ENCODE results near the gene RSBN1. TPM values are rescaled to one million over a fixed set of nuclear protein-coding genes. Genes with fewer than 3 reads are reported as not detected.

RSBN1 gene
- total RNA-seq, 4 donors from 2014 or later: 15.8 to 24.3 (median 20.1) TPM

DNA sequence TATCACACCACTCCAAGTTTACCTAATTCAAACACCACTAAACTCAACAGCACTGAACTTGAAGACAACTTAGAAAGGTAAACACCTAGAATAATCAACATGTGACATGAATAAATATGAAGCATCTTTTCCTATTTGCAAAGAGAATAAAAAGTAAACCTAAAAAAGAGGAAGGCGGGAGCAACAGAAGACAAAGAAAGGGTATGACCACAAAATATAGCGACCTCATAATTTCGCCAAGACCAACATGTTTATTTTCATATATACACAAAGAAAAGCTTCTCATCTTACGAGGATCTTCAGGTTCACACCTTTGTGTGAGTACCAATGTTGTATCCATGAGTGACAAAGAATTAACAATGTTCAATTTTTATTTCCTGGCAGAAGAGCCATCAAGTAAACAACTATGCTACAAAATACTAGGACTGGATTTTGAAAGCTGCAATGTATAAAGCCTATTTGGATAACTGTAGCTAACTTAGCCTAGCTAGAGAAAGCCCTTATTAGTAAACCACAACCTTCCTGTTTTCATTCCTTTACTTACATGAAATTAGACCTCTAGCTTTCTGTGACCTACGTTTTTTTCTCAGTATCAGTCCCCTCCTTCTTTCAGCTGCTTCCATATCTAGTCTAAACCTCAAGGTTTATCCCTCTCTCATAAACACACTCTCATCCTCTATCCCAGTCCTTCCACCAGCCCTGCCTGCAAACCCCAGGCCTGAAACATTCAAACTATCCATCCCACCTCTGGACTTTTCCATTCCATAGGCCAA, 31.7 kb downstream of the RSBN1 start:
- Histone ChIP-seq H3K9me3 (no peaks in the 10 kb centered on the region), H3K36me3 (peaks cover 12 to 17% (median 14%) of the 10 kb centered on the region in 4 donors), H3K27ac (replicated peaks in 1 of 4) (no peak overlapping the region), H3K4me3 (no peak overlapping the region), H3K27me3 (no peaks in the 10 kb centered on the region), H3K4me1 (peaks cover 38 to 56% (median 51%) of the 10 kb centered on the region in 4 donors)
- intact Hi-C loops (cut with DNase I): no loop called here
- TF ChIP-seq EP300 (IDR thresholded peaks at IDR 0.05) (no peak), POLR2AphosphoS5 (IDR thresholded peaks at IDR 0.05) (no peak), CTCF (IDR thresholded peaks at IDR 0.05) (no peak), POLR2A (IDR thresholded peaks at IDR 0.05; ENCODE audit: low read depth) (no peak)
- WGBS: 77% methylated on average over 5 of the region's 5 CpGs
- no peak for DNase-seq (ENCODE audit: extremely low spot score)

- Histone ChIP-seq H3K27me3 (no peaks in the 10 kb centered on the region), H3K4me1 (peaks cover 37 to 50% (median 46%) of the 10 kb centered on the region in 4 donors), H3K27ac (replicated peaks in 1 of 4) (no peak overlapping the region), H3K4me3 (no peak overlapping the region), H3K36me3 (peaks cover 12 to 26% (median 21%) of the 10 kb centered on the region in 4 donors), H3K9me3 (no peaks in the 10 kb centered on the region)
- 94% methylated on average over 6 of the region's 6 CpGs for WGBS
- TF ChIP-seq CTCF (IDR thresholded peaks at IDR 0.05) (no peak), POLR2A (IDR thresholded peaks at IDR 0.05; ENCODE audit: low read depth) (no peak), EP300 (IDR thresholded peaks at IDR 0.05) (no peak), POLR2AphosphoS5 (IDR thresholded peaks at IDR 0.05) (no peak)
- no peak for DNase-seq (ENCODE audit: extremely low spot score)
- intact Hi-C loops (cut with DNase I): no loop called here
These were observed 32.7 kb downstream of the RSBN1 start for GRCh38 chr1:113779542-113779941.

DNA sequence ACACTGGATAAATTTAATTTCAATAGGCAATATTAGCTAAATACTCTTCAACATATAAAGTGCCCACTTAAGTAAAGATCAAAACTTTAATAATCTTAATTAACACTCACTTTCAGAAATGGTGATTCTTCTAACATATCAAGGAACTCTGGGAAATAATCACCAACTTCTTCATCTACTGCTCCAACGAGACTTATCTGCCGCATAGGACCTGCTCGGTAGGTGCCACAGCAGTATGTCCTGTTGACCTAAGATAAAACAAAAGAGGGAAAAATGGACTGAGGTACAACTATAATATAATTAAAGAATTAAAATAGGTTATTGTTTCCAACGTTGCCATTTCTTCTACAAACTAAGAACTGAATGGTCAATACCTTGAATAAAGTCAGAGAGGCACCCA, 34.7 kb downstream of the RSBN1 start:
- Histone ChIP-seq H3K9me3 (no peaks in the 10 kb centered on the region), H3K27ac (replicated peaks in 1 of 4) (no peak overlapping the region), H3K4me3 (no peak overlapping the region), H3K27me3 (no peaks in the 10 kb centered on the region), H3K4me1 (peaks cover 17 to 31% (median 26%) of the 10 kb centered on the region in 4 donors), H3K36me3 (peaks cover 12 to 40% (median 31%) of the 10 kb centered on the region in 4 donors)
- WGBS: 89% methylated on average over 4 of the region's 4 CpGs
- TF ChIP-seq POLR2A (IDR thresholded peaks at IDR 0.05; ENCODE audit: low read depth): no peak
- TF ChIP-seq CTCF (IDR thresholded peaks at IDR 0.05): no peak
- no peak for TF ChIP-seq POLR2AphosphoS5 (IDR thresholded peaks at IDR 0.05)
- intact Hi-C loops (cut with DNase I): no loop called here
- DNase-seq (ENCODE audit: extremely low spot score): no peak

DNA sequence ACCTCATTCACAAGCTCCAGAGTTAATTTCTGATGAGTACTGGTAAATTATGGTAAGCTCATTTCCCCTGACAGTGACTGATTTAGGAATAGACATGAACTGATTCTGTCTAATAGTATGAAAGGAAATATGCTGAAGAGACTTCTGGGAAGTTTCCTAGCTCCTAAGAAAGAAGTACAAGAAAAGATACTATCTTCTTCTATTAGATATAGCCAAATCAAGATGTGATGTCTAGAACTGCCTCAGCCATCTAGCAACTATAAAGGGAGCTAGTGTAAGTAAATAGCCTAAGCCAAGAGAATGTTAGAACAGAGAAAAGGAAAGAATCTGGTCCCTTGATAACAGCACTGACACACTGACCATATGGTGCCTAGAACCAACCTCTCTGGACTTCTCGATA, 42.2 kb downstream of the RSBN1 start:
- Histone ChIP-seq H3K36me3 (peaks cover 18 to 50% (median 38%) of the 10 kb centered on the region in 4 donors), H3K4me1 (peaks cover 0 to 14% (median 7%) of the 10 kb centered on the region in 4 donors)

More for the DNA sequence above, 42.2 kb downstream of the RSBN1 start:
- no peak overlapping the region for H3K27ac ChIP-seq (replicated peaks in 1 of 4)
- no peak for DNase-seq (ENCODE audit: extremely low spot score)
- intact Hi-C loops (cut with DNase I): no loop called here
- H3K9me3 ChIP-seq: no peaks in the 10 kb centered on the region
- 68% methylated on average over 1 of the region's 1 CpG for WGBS
- no peak overlapping the region for H3K4me3 ChIP-seq
- no peak for TF ChIP-seq POLR2A (IDR thresholded peaks at IDR 0.05; ENCODE audit: low read depth)
- TF ChIP-seq EP300 (IDR thresholded peaks at IDR 0.05): no peak
- no peak for TF ChIP-seq CTCF (IDR thresholded peaks at IDR 0.05)
- no peak for TF ChIP-seq POLR2AphosphoS5 (IDR thresholded peaks at IDR 0.05)
- no peaks in the 10 kb centered on the region for H3K27me3 ChIP-seq

Measured in esophagus muscularis mucosa (tissue), 4 donors.